ENCODE measurements around the gene ACADSB.

- no peak for TF ChIP-seq CTCF (IDR thresholded peaks at IDR 0.05)
- TF ChIP-seq EP300 (IDR thresholded peaks at IDR 0.05) = no peak
Measured at GRCh38 chr10:123093489-123093888, 84.7 kb downstream of the ACADSB start.

Measured in suprapubic skin (tissue), 3 donors.